H9 (cell line): Measurements from ENCODE around the gene C1orf198. TPM values are rescaled to one million over a fixed set of nuclear protein-coding genes. Genes with fewer than 3 reads are reported as not detected.

Experiments used
- DNase-seq: peaks from one replicate; pipeline ENCODE4 v3.0.0-alpha.2; 2017
- H2AFZ ChIP-seq: one replicate; pipeline ENCODE4 v1.6.1; 2013; ENCODE audit warnings: mild to moderate bottlenecking, low read length, control low read depth, moderate library complexity
- H2AK5ac ChIP-seq: 2 replicates; pipeline ENCODE4 v1.6.1; 2013; ENCODE audit warnings: low read length, control low read depth, mixed read lengths; ENCODE audit not compliant: insufficient read length
- H2BK120ac ChIP-seq: one replicate; pipeline ENCODE4 v1.6.1; 2013; ENCODE audit warnings: low read depth, mild to moderate bottlenecking, low read length, control low read depth, inconsistent platforms; ENCODE audit not compliant: poor library complexity, severe bottlenecking
- H2BK12ac ChIP-seq: 2 replicates; pipeline ENCODE4 v1.6.1; 2013; ENCODE audit warnings: low read length, control low read depth, mixed read lengths, low read depth; ENCODE audit not compliant: insufficient read length
- H2BK15ac ChIP-seq: 2 replicates; pipeline ENCODE4 v1.6.1; 2013; ENCODE audit warnings: low read depth, low read length, control low read depth
- H2BK20ac ChIP-seq: one replicate; pipeline ENCODE4 v1.6.1; 2013; ENCODE audit warnings: low read depth, mild to moderate bottlenecking, low read length, control low read depth, inconsistent platforms; ENCODE audit not compliant: poor library complexity, severe bottlenecking
- H2BK5ac ChIP-seq: 2 replicates; pipeline ENCODE4 v1.6.1; 2013; ENCODE audit warnings: low read length, control low read depth, mixed read lengths; ENCODE audit not compliant: insufficient read length
- H3K14ac ChIP-seq: 2 replicates; pipeline ENCODE4 v1.6.1; 2013; ENCODE audit warnings: low read length, control low read depth; ENCODE audit not compliant: insufficient read depth
- H3K18ac ChIP-seq: 2 replicates; pipeline ENCODE4 v1.6.1; 2013; ENCODE audit warnings: low read depth, mild to moderate bottlenecking, mixed read lengths, low read length, control low read depth; ENCODE audit not compliant: insufficient read length
- H3K23ac ChIP-seq: 2 replicates; pipeline ENCODE4 v1.6.1; 2013; ENCODE audit warnings: low read length, control low read depth, mixed read lengths, low read depth; ENCODE audit not compliant: insufficient read length
- H3K23me2 ChIP-seq: 2 replicates; pipeline ENCODE4 v1.6.1; 2013; ENCODE audit warnings: low read depth, mild to moderate bottlenecking, mixed read lengths, low read length, control low read depth; ENCODE audit not compliant: insufficient read length, poor library complexity, severe bottlenecking
- H3K27ac ChIP-seq: 2 replicates; pipeline ENCODE4 v1.5.1; 2013; ENCODE audit warnings: low read length, control low read depth, mixed read lengths, low read depth; ENCODE audit not compliant: insufficient read length
- H3K27me3 ChIP-seq: 2 replicates; pipeline ENCODE4 v1.6.1; 2013; ENCODE audit warnings: low read length, control low read depth, inconsistent platforms; ENCODE audit not compliant: insufficient read depth
- H3K4ac ChIP-seq: 2 replicates; pipeline ENCODE4 v1.6.1; 2013; ENCODE audit warnings: low read depth, mild to moderate bottlenecking, control low read depth, inconsistent platforms, low read length, moderate library complexity
- H3K4me1 ChIP-seq: 2 replicates; pipeline ENCODE4 v1.6.1; 2013; ENCODE audit warnings: low read length, control low read depth, inconsistent platforms; ENCODE audit not compliant: insufficient read depth
- H3K4me2 ChIP-seq: 2 replicates; pipeline ENCODE4 v1.6.1; 2013; ENCODE audit warnings: low read length, control low read depth, mixed read lengths; ENCODE audit not compliant: insufficient read length, insufficient read depth
- H3K56ac ChIP-seq: 2 replicates; pipeline ENCODE4 v1.6.1; 2013; ENCODE audit warnings: low read depth, mild to moderate bottlenecking, mixed read lengths, low read length, control low read depth; ENCODE audit not compliant: insufficient read length
- H3K79me1 ChIP-seq: 2 replicates; pipeline ENCODE4 v1.6.1; 2013; ENCODE audit warnings: low read depth, mild to moderate bottlenecking, moderate library complexity, low read length, control low read depth, inconsistent platforms; ENCODE audit not compliant: insufficient read depth, poor library complexity, severe bottlenecking
- H3K79me2 ChIP-seq: 2 replicates; pipeline ENCODE4 v1.6.1; 2013; ENCODE audit warnings: low read length, control low read depth, inconsistent platforms; ENCODE audit not compliant: insufficient read depth
- H3K9ac ChIP-seq: 2 replicates; pipeline ENCODE4 v1.6.1; 2013; ENCODE audit warnings: low read length, control low read depth, mixed read lengths; ENCODE audit not compliant: insufficient read length; ENCODE audit errors: extremely low read depth
- H3K9me3 ChIP-seq: one replicate; pipeline ENCODE4 v1.6.1; 2013; ENCODE audit warnings: low read depth, low read length, inconsistent platforms; ENCODE audit not compliant: control insufficient read depth
- H3T11ph ChIP-seq: one replicate; pipeline ENCODE4 v1.6.1; 2013; ENCODE audit warnings: mild to moderate bottlenecking, low read length, control low read depth, inconsistent platforms
- H4K20me1 ChIP-seq: one replicate; pipeline ENCODE4 v1.6.1; 2013; ENCODE audit not compliant: control insufficient read depth, insufficient read length, insufficient read depth
- H4K5ac ChIP-seq: 2 replicates; pipeline ENCODE4 v1.6.1; 2013; ENCODE audit warnings: low read depth, mild to moderate bottlenecking, mixed read lengths, low read length, control low read depth; ENCODE audit not compliant: insufficient read length
- H4K8ac ChIP-seq: replicated peaks from 2 replicates; pipeline ENCODE4 v1.6.1; 2013; ENCODE audit warnings: low read length, control low read depth, mixed read lengths, low read depth; ENCODE audit not compliant: insufficient read length
- H4K91ac ChIP-seq: 2 replicates; pipeline ENCODE4 v1.6.1; 2013; ENCODE audit warnings: low read depth, mild to moderate bottlenecking, moderate library complexity, mixed read lengths, low read length, control low read depth; ENCODE audit not compliant: insufficient read length
- H3K27ac Mint-ChIP-seq, 3 experiments: 2 replicates in 2 of 3; 3 replicates in 1 of 3; pipeline ENCODE4 v1.8.0; 2020 to 2021; ENCODE audit warnings: mixed read lengths in 3 of 3, mild to moderate bottlenecking in 1 of 3, moderate library complexity in 1 of 3
- H3K27me3 Mint-ChIP-seq: 2 replicates; pipeline ENCODE4 v1.8.0; 2021; ENCODE audit warnings: low read depth, mild to moderate bottlenecking, moderate library complexity, mixed read lengths
- H3K36me3 Mint-ChIP-seq, 3 experiments: 2 replicates in 2 of 3; 3 replicates in 1 of 3; pipeline ENCODE4 v1.8.0; 2020 to 2021; ENCODE audit warnings: low read depth in 3 of 3, mixed read lengths in 3 of 3; ENCODE audit not compliant: insufficient read depth in 1 of 3
- H3K4me1 Mint-ChIP-seq, 2 experiments: 2 replicates each; pipeline ENCODE4 v1.8.0; 2020; ENCODE audit warnings: mixed read lengths in 2 of 2
- H3K4me3 Mint-ChIP-seq, 2 experiments: 2 replicates in 1 of 2; 3 replicates in 1 of 2; pipeline ENCODE4 v1.8.0; 2020 to 2021; ENCODE audit warnings: mild to moderate bottlenecking in 2 of 2, mixed read lengths in 2 of 2, moderate library complexity in 1 of 2
- H3K9me3 Mint-ChIP-seq, 2 experiments: 2 replicates in 1 of 2; 3 replicates in 1 of 2; pipeline ENCODE4 v1.8.0; 2020; ENCODE audit warnings: mild to moderate bottlenecking in 2 of 2, mixed read lengths in 2 of 2, moderate library complexity in 1 of 2
- CTCF ChIP-seq: fragments of 200-600 bp; sonication (generic); conservative IDR thresholded peaks from 3 replicates; pipeline ENCODE4 v1.8.0; 2021; ENCODE audit warnings: antibody characterized with exemption, mild to moderate bottlenecking
- WGBS: extraction: QIAGEN DNeasy Blood & Tissue Kit; methylation state at CpG from one replicate; pipeline ENCODE4 v1.1.7; 2013; ENCODE audit warnings: missing lambda C conversion rate, low lambda C conversion rate, mixed read lengths; ENCODE audit not compliant: insufficient read length; ENCODE audit errors: extremely low coverage; 5-methylcytosine and 5-hydroxymethylcytosine counted together
- total RNA-seq: library from RNA; stranded (reverse); gene quantifications from 2 replicates; pipeline ENCODE4 v1.2.1, GENCODE V29; 2021

The C1orf198 gene
- total RNA-seq, 1 experiment from 2014 or later: 28.9 TPM

- no CpG with 5 or more reads among the region's 10 CpGs for WGBS
- no peaks in the 10 kb centered on the region for H3K4me1 ChIP-seq
- H4K91ac ChIP-seq: no peak overlapping the region
- peaks cover 2% of the 10 kb centered on the region for H3K27me3 Mint-ChIP-seq
- H3K18ac ChIP-seq: no peak overlapping the region
- no peak overlapping the region for H3K4ac ChIP-seq
- TF ChIP-seq CTCF: no peak
- no peak overlapping the region for H3T11ph ChIP-seq
- H3K27me3 ChIP-seq: no peaks in the 10 kb centered on the region
- peaks cover 18 to 47% (median 46%) of the 10 kb centered on the region in 3 experiments; a peak in 6 of 7 replicates for H3K36me3 Mint-ChIP-seq
- H3K9me3 Mint-ChIP-seq: no peaks in the 10 kb centered on the region
- H2AFZ ChIP-seq: no peak overlapping the region
- H3K4me1 Mint-ChIP-seq: no peaks in the 10 kb centered on the region
- no peak overlapping the region for H3K14ac ChIP-seq
- no peak overlapping the region for H2BK12ac ChIP-seq
- H3K79me1 ChIP-seq: no peaks in the 10 kb centered on the region
- H3K9me3 ChIP-seq: no peaks in the 10 kb centered on the region
- no peak overlapping the region for H3K9ac ChIP-seq
- H3K56ac ChIP-seq: no peak overlapping the region
- H2BK20ac ChIP-seq: no peak overlapping the region
- H3K27ac Mint-ChIP-seq: no peak overlapping the region
- no peak overlapping the region for H2BK15ac ChIP-seq
- DNase-seq: no peak
- no peak overlapping the region for H4K8ac ChIP-seq
- H3K23ac ChIP-seq: no peak overlapping the region
- no peak overlapping the region for H2AK5ac ChIP-seq
- H4K20me1 ChIP-seq: no peaks in the 10 kb centered on the region
- H2BK5ac ChIP-seq: no peak overlapping the region
- no peak overlapping the region for H2BK120ac ChIP-seq
- H3K79me2 ChIP-seq: no peaks in the 10 kb centered on the region
- H3K4me3 Mint-ChIP-seq: no peak overlapping the region
- no peak overlapping the region for H4K5ac ChIP-seq
- H3K27ac ChIP-seq: no peak overlapping the region
- H3K23me2 ChIP-seq: no peaks in the 10 kb centered on the region
- H3K4me2 ChIP-seq: no peak overlapping the region
Measured at GRCh38 chr1:230839173-230839572, 29.1 kb downstream of the C1orf198 start.
